C4-2B (cell line): ENCODE data around the gene ANKRD31.

ENCODE experiments used
- CTCF ChIP-seq: fragments of 450-650 bp; conservative IDR thresholded peaks from 2 replicates; pipeline ENCODE4 v1.5.1; 2017; ENCODE audit warnings: mild to moderate bottlenecking
- ZFX ChIP-seq: fragments of 450-650 bp; IDR thresholded peaks from 2 replicates; pipeline ENCODE4 v1.6.1; 2017

- TF ChIP-seq CTCF (no peak), ZFX (no peak)
These were observed 208.6 kb downstream of the ANKRD31 start for GRCh38 chr5:75028090-75028489.
